ENCODE results near the gene EHBP1.

The EHBP1 gene

GRCh38 chr2:62757029-62757428, 51.5 kb downstream of the EHBP1 start:
- no peak for DNase-seq (ENCODE audit: low read depth)
- no peak for TF ChIP-seq CTCF (IDR thresholded peaks at IDR 0.05; ENCODE audit: insufficient read depth, low read depth, low read length, missing control alignments)
- no peak overlapping the region for H3K4me3 ChIP-seq (ENCODE audit: low read length)

GRCh38 chr2:62760026-62760425, 54.5 kb downstream of the EHBP1 start:
- TF ChIP-seq CTCF (IDR thresholded peaks at IDR 0.05; ENCODE audit: insufficient read depth, low read depth, low read length, missing control alignments), result no peak
- no peak for DNase-seq (ENCODE audit: low read depth)
- H3K4me3 ChIP-seq (ENCODE audit: low read length), result no peak overlapping the region

GRCh38 chr2:62760555-62760954, 55.0 kb downstream of the EHBP1 start:
- TF ChIP-seq CTCF (IDR thresholded peaks at IDR 0.05; ENCODE audit: insufficient read depth, low read depth, low read length, missing control alignments), result no peak
- DNase-seq (ENCODE audit: low read depth), result peak; percentile 71
- H3K4me3 ChIP-seq (ENCODE audit: low read length), result no peak overlapping the region

- TF ChIP-seq CTCF (IDR thresholded peaks at IDR 0.05; ENCODE audit: insufficient read depth, low read depth, low read length, missing control alignments), result no peak
- no peak overlapping the region for H3K4me3 ChIP-seq (ENCODE audit: low read length)
- no peak for DNase-seq (ENCODE audit: low read depth)
Observed at GRCh38 chr2:62765619-62766376, 60.3 kb downstream of the EHBP1 start.

GRCh38 chr2:62768615-62769014, 63.1 kb downstream of the EHBP1 start:
- no peak for TF ChIP-seq CTCF (IDR thresholded peaks at IDR 0.05; ENCODE audit: insufficient read depth, low read depth, low read length, missing control alignments)
- H3K4me3 ChIP-seq (ENCODE audit: low read length), result no peak overlapping the region
- DNase-seq (ENCODE audit: low read depth), result no peak

GRCh38 chr2:62770629-62771028, 65.1 kb downstream of the EHBP1 start:
- H3K4me3 ChIP-seq (ENCODE audit: low read length), result no peak overlapping the region
- no peak for TF ChIP-seq CTCF (IDR thresholded peaks at IDR 0.05; ENCODE audit: insufficient read depth, low read depth, low read length, missing control alignments)
- DNase-seq (ENCODE audit: low read depth), result no peak
